ENCODE measurements around the gene GGACT.

The GGACT gene

DNA sequence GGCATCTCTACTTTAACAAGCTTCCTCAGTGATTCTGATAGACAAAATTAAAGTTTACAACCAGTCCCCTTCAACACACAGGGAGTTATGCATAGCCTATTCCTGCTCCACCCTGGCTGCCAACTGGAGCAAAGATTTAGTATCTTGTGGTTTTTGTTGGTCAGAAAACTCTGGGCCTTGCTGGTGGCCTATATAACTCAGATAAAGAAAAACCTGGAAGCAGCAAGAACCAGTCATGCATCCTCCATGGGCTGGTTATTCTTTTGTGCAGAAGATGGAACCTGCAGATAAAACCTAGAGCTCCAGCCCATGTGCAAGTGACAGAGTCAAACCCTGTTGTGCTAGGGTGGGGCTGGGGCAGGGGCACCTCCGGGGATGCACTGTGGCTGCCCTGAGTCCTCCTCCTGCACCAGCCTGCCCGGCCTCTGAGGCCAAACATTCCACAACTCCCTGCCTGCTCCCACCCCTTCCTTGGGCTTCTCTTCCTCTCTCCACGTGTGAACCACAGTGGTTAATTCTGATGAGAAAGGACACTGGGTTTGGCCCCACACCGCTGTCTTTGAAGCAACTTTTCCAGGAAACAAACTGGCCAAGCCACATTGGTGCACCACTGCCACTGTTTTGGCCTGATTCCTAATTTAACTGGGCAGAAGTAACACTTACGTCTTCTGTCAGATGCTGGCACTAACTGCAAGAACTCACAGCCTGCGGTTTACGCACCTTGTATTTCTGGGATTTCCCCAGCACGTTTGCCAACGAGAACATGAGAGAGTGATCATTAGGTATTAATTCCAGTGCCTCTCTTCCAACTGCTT is 23.3 kb upstream of the GGACT start:
- no peak for TF ChIP-seq SIN3A (IDR thresholded peaks at IDR 0.05; ENCODE audit: borderline replicate concordance, insufficient read depth, low read length)
- TF ChIP-seq TAF1 (IDR thresholded peaks at IDR 0.05; ENCODE audit: borderline replicate concordance, insufficient read depth, low read length): no peak
- no peak for TF ChIP-seq POLR2AphosphoS5 (IDR thresholded peaks at IDR 0.05; ENCODE audit: low read depth, low read length)
- TF ChIP-seq FOXP2 (optimal IDR thresholded peaks at IDR 0.05; ENCODE audit: borderline replicate concordance, extremely low read depth, extremely low read length, insufficient read depth): no peak
- no peak for TF ChIP-seq REST (IDR thresholded peaks at IDR 0.05; ENCODE audit: insufficient read depth in 1 of 2, low read depth in 2 of 2, low read length in 2 of 2)

DNA sequence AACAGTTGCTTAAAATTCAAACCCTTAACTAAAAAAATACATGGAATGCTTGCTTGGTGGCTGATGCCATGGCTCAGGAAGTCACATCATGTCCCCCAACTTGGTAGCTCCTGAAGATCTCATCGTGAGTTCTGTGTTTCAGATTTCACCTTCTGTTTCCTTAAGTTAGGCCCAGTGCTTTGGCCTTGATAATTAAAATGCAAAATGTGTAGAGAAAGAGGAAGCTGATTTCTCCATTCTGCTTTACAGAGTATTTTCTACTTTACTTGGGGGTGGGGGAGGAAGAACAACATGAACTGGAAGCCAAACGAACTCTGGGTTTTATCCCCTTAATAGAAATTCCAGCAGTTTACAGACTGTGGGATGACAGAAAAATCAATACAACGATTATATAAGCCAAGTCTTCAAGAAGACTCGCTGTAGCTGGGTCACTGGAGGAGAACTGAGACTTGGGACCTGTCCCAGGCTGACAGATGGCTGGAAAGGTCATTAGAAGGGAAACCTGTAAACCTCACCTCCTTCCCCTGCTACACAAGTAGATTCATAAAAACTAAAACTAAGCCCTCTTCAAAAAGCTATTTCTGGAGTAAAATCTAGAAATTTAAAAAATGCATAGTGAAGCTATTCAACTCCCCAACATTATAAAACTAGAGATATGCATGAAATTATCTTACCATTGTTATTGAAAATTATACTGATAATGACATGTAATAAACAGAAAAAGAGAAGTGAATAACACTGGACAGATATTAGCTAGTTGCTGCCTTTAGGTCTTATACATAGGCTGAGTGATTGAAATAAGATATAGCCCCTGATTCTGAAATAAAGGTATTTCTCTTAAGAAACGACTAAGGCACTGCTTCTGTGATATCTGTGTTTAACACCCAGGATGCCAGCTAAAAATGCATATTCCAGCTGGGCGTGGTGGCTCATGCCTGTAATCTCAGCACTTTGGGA is 22.1 kb upstream of the GGACT start:
- no peak for TF ChIP-seq TAF1 (IDR thresholded peaks at IDR 0.05; ENCODE audit: borderline replicate concordance, insufficient read depth, low read length)
- TF ChIP-seq POLR2AphosphoS5 (IDR thresholded peaks at IDR 0.05; ENCODE audit: low read depth, low read length): no peak
- no peak for TF ChIP-seq SIN3A (IDR thresholded peaks at IDR 0.05; ENCODE audit: borderline replicate concordance, insufficient read depth, low read length)
- TF ChIP-seq FOXP2 (optimal IDR thresholded peaks at IDR 0.05; ENCODE audit: borderline replicate concordance, extremely low read depth, extremely low read length, insufficient read depth): no peak
- no peak for TF ChIP-seq REST (IDR thresholded peaks at IDR 0.05; ENCODE audit: insufficient read depth in 1 of 2, low read depth in 2 of 2, low read length in 2 of 2)

DNA sequence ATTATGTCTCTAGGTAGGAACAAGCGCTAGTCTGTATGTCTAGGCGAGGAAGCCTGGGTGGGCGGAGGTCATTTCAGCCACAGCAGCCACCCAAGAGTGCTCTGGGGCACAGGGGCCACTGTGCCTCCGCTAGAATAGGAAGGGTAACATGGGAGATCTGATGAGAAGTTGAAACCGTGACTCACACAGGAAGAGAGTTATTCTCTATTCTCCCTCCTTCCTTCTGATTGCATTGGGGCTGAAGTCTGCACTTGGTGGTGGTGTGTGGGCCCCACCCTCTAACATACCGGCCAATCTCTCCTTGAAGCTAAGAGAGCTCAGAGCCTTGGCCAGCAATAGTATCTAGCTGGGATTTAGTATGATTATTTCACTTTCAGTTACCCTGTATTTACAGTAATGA is 20.3 kb upstream of the GGACT start:
- TF ChIP-seq SIN3A (IDR thresholded peaks at IDR 0.05; ENCODE audit: borderline replicate concordance, insufficient read depth, low read length) (no peak), TAF1 (IDR thresholded peaks at IDR 0.05; ENCODE audit: borderline replicate concordance, insufficient read depth, low read length) (no peak), REST (IDR thresholded peaks at IDR 0.05; ENCODE audit: insufficient read depth in 1 of 2, low read depth in 2 of 2, low read length in 2 of 2) (no peak), POLR2AphosphoS5 (IDR thresholded peaks at IDR 0.05; ENCODE audit: low read depth, low read length) (no peak), FOXP2 (optimal IDR thresholded peaks at IDR 0.05; ENCODE audit: borderline replicate concordance, extremely low read depth, extremely low read length, insufficient read depth) (no peak)

DNA sequence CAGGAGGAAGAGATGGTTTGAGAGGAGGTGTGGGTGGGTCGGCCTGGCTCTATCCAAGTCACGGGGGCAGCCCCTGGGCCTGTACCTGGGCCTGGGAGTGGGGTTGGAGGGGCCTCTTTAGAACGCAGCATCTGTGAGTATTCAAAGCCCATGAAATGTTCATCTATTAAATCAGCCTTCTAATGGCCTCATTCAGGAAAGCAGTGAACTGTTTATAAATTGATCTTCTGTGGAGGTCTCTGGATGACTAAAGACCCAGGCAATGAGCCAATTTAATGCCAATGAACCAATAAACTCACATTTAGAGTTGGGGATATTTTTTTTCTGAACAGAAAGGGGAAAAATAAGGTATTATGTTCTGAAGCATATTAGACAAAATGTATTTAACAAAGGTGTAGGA is 19.9 kb upstream of the GGACT start:
- TF ChIP-seq TAF1 (IDR thresholded peaks at IDR 0.05; ENCODE audit: borderline replicate concordance, insufficient read depth, low read length) (no peak), REST (IDR thresholded peaks at IDR 0.05; ENCODE audit: insufficient read depth in 1 of 2, low read depth in 2 of 2, low read length in 2 of 2) (no peak), POLR2AphosphoS5 (IDR thresholded peaks at IDR 0.05; ENCODE audit: low read depth, low read length) (no peak), FOXP2 (optimal IDR thresholded peaks at IDR 0.05; ENCODE audit: borderline replicate concordance, extremely low read depth, extremely low read length, insufficient read depth) (no peak), SIN3A (IDR thresholded peaks at IDR 0.05; ENCODE audit: borderline replicate concordance, insufficient read depth, low read length) (no peak)
